H4 (cell line): ENCODE data around the gene FOXD2. TPM values are rescaled to one million over a fixed set of nuclear protein-coding genes. Genes with fewer than 3 reads are reported as not detected.
"Not testable (repeated sequence)": the region's sequence is repeated elsewhere in the genome, so short reads cannot be mapped to it uniquely, and the experiment has no call there.

Experiments used
- DNase-seq: peaks from one replicate; pipeline ENCODE4 v3.0.0-alpha.2; 2015; ENCODE audit warnings: low spot score
- total RNA-seq: library from RNA; depleted of rRNA; stranded (reverse); fragments of >200 nt; shearing (Covaris generic); gene quantifications from 2 replicates; pipeline ENCODE4 v1.2.3, GENCODE V29; 2014

FOXD2 gene
- total RNA-seq, 1 experiment from 2014 or later: 0.52 TPM

- DNase-seq: no peak
Observed at GRCh38 chr1:47439819-47440598, 2.2 kb downstream of the FOXD2 start.

GRCh38 chr1:47440599-47441081 lies 2.8 kb downstream of the FOXD2 start:
- DNase-seq: no peak

- DNase-seq: no peak
Observed at GRCh38 chr1:47441450-47442106, 3.7 kb downstream of the FOXD2 start.

- DNase-seq: no peak
Observed at GRCh38 chr1:47442202-47442601, 4.4 kb downstream of the FOXD2 start.

GRCh38 chr1:47442842-47443529 lies 5.1 kb downstream of the FOXD2 start:
- DNase-seq: no peak

- DNase-seq: no peak
Observed at GRCh38 chr1:47443530-47444296, 5.9 kb downstream of the FOXD2 start.

- no peak for DNase-seq
Observed at GRCh38 chr1:47444297-47444561, 6.4 kb downstream of the FOXD2 start.

GRCh38 chr1:47444562-47445465 lies 7.0 kb downstream of the FOXD2 start:
- DNase-seq: no peak

GRCh38 chr1:47445823-47446550 lies 8.1 kb downstream of the FOXD2 start:
- no peak for DNase-seq

GRCh38 chr1:47448462-47449222 lies 10.8 kb downstream of the FOXD2 start:
- DNase-seq: no peak

GRCh38 chr1:47449822-47450552 lies 12.1 kb downstream of the FOXD2 start:
- DNase-seq: no peak

GRCh38 chr1:47450606-47451005 lies 12.8 kb downstream of the FOXD2 start:
- no peak for DNase-seq

GRCh38 chr1:47452426-47452825 lies 14.6 kb downstream of the FOXD2 start:
- no peak for DNase-seq

- not testable (repeated sequence) for DNase-seq
Observed at GRCh38 chr1:47453910-47454309, 16.1 kb downstream of the FOXD2 start.

- no peak for DNase-seq
Observed at GRCh38 chr1:47456250-47456649, 18.4 kb downstream of the FOXD2 start.

GRCh38 chr1:47457547-47457946 lies 19.7 kb downstream of the FOXD2 start:
- DNase-seq: not testable (repeated sequence)

GRCh38 chr1:47459253-47459788 lies 21.5 kb downstream of the FOXD2 start:
- no peak for DNase-seq

- DNase-seq: no peak
Observed at GRCh38 chr1:47460040-47460439, 22.2 kb downstream of the FOXD2 start.

- no peak for DNase-seq
Observed at GRCh38 chr1:47460456-47460855, 22.6 kb downstream of the FOXD2 start.
